Glutamatergic neuron (in vitro differentiated cells): ENCODE measurements around the gene UCP3. TPM values are rescaled to one million over a fixed set of nuclear protein-coding genes. Genes with fewer than 3 reads are reported as not detected.

Source experiments
- DNase-seq: peaks from one replicate; pipeline ENCODE4 v3.0.0; 2022
- H3K27ac Mint-ChIP-seq: one replicate; pipeline ENCODE4 v1.8.0; 2020; ENCODE audit warnings: mild to moderate bottlenecking, mixed read lengths, inconsistent platforms; ENCODE audit not compliant: unreplicated experiment
- H3K27me3 Mint-ChIP-seq: one replicate; pipeline ENCODE4 v1.8.0; 2020; ENCODE audit warnings: mild to moderate bottlenecking, moderate library complexity, mixed read lengths, inconsistent platforms; ENCODE audit not compliant: unreplicated experiment
- H3K36me3 Mint-ChIP-seq: one replicate; pipeline ENCODE4 v1.8.0; 2020; ENCODE audit warnings: mild to moderate bottlenecking, mixed read lengths, inconsistent platforms; ENCODE audit not compliant: unreplicated experiment
- H3K4me1 Mint-ChIP-seq: one replicate; pipeline ENCODE4 v1.8.0; 2020; ENCODE audit warnings: mild to moderate bottlenecking, low read depth, mixed read lengths, inconsistent platforms; ENCODE audit not compliant: unreplicated experiment
- H3K4me3 Mint-ChIP-seq: one replicate; pipeline ENCODE4 v1.8.0; 2020; ENCODE audit warnings: mild to moderate bottlenecking, mixed read lengths, inconsistent platforms; ENCODE audit not compliant: unreplicated experiment
- H3K9me3 Mint-ChIP-seq: one replicate; pipeline ENCODE4 v1.8.0; 2020; ENCODE audit warnings: mild to moderate bottlenecking, moderate library complexity, mixed read lengths, inconsistent platforms; ENCODE audit not compliant: unreplicated experiment
- total RNA-seq: library from RNA; stranded (reverse); fragmentation: NEBNext Ultra II Directional; extraction: Animal tissue kit (Norgen Biotek cat#: 25700); gene quantifications from one replicate; pipeline ENCODE4 v1.2.1, GENCODE V29; 2021; ENCODE audit not compliant: unreplicated experiment
- TF ChIP-seq, protein P1 (sequence below): fragments of 200-600 bp; sonication (generic); IDR thresholded peaks from one replicate; pipeline ENCODE4 v1.5.0; 2021; ENCODE audit not compliant: partially characterized antibody, unreplicated experiment

Gene UCP3
- total RNA-seq, 1 donor from 2014 or later = 7.6 TPM

DNA sequence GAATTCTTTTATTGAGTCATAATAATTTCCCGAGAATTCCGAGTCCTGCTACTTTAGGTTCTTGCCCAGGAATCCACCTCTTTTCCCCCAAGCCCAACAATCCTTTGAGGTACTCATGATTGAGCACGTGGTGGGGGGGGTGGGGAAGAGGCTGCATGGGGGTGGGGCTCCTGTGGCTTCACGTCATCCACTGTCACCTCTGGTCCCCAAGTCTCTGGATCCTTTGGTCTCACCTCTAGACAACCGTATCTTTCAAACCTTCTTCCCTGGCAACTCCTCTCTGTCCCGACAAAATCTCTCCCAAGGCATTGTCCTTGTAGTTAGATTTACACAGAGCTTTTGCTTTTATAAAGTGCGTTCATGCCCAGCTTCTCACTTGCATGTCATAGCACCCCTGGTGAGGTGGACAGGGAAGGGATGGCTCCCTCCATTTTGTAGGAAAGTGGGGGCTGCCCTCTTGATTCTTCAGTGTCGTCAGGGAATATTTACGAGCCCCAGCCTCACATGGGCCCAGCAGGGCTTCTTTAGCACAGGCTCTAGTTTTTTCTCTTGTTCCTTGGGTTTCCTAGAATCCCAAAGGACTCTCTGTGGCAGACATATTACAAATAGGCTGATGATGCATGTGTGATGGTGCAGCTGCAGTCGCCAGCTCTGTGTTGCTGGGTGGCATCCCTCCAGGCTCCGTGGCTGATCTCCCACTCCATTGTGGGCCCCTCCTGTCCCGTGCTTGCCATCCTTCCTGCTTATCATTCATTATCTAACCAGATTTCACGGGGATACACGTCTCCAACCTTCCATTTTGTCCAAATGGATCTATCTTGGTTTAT lies 8.4 kb downstream of the UCP3 start:
- Mint-ChIP-seq H3K36me3 (no peaks in the 10 kb centered on the region), H3K27ac (no peak overlapping the region), H3K4me3 (no peak overlapping the region), H3K4me1 (peaks cover 13% of the 10 kb centered on the region), H3K27me3 (peaks cover 2% of the 10 kb centered on the region), H3K9me3 (peaks cover 3% of the 10 kb centered on the region)
- TF ChIP-seq, protein P1, sequence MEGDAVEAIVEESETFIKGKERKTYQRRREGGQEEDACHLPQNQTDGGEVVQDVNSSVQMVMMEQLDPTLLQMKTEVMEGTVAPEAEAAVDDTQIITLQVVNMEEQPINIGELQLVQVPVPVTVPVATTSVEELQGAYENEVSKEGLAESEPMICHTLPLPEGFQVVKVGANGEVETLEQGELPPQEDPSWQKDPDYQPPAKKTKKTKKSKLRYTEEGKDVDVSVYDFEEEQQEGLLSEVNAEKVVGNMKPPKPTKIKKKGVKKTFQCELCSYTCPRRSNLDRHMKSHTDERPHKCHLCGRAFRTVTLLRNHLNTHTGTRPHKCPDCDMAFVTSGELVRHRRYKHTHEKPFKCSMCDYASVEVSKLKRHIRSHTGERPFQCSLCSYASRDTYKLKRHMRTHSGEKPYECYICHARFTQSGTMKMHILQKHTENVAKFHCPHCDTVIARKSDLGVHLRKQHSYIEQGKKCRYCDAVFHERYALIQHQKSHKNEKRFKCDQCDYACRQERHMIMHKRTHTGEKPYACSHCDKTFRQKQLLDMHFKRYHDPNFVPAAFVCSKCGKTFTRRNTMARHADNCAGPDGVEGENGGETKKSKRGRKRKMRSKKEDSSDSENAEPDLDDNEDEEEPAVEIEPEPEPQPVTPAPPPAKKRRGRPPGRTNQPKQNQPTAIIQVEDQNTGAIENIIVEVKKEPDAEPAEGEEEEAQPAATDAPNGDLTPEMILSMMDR = no peak
- no peak for DNase-seq

DNA sequence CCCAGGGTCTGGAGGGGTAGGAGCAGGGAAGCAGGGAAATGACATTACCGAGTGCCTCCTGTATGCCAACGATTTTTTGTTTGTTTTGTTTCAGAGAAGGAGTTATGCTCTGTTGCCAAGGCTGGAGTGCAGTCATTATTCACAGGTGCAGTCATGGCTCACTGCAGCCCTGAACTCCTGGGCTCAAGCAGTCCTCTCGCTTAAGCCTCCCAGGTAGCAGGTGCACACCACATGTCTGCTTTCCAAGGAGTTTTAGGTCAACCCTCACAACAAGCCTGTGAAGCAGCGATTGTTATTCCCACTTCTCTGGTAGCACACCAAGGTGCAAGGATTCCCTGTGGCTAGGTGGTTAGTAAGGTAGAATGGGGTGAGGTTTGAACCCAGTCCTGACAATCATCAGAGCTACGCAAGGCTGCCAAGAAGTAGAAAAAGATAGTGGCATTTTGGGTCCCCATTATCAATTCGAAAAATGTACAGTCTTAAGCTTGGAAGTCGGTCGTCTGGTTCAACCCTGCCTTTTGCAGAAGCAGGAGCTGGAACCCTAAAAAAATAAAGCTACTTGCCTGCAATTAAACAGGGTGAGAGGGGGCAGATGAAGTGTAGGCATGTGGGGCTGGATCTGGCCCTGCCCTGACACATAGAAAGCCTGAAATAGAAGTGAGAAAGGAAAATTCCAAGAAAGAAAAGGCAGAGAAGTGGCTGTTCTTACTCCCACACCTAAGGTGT lies 9.1 kb downstream of the UCP3 start:
- TF ChIP-seq, protein P1 = no peak
- H3K27ac Mint-ChIP-seq = no peak overlapping the region
- H3K27me3 Mint-ChIP-seq = peaks cover 2% of the 10 kb centered on the region
- H3K4me1 Mint-ChIP-seq = peaks cover 13% of the 10 kb centered on the region
- H3K36me3 Mint-ChIP-seq = no peaks in the 10 kb centered on the region
- no peak for DNase-seq
- H3K9me3 Mint-ChIP-seq = peaks cover 3% of the 10 kb centered on the region
- H3K4me3 Mint-ChIP-seq = no peak overlapping the region

DNA sequence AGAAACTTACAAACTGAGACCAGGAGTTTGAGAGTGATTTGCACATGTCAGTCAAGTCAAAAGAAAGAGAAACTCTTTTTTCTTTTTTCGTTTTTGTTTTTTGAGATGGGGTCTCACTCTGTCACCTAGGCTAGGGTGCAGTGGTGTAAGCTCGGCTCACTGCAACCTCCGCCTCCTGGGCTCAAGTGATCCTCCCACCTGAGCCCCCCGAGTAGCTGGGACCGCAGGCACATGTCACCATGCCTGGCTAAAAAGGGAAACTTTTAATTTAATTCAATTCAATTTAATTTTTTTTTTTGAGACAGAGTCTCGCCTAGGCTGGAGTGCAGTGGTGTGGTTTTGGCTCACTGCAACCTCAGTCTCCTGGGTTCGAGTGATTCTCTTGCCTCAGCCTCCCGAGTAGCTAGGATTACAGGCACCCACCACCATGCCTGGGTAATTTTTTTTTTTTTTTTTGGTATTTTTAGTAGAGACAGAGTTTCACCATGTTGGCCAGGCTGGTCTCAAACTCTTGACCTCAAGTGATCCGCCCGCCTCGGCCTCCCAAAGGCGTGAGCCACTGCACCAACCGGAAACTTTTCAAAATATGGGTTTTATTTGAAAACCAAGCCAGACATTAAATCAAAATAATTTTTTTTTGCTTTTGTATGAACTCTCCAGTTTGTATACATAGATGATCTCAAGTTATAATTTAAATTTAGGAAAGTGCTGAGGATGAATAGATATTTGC lies 9.9 kb downstream of the UCP3 start:
- TF ChIP-seq, protein P1 = no peak
- Mint-ChIP-seq H3K4me1 (peaks cover 13% of the 10 kb centered on the region), H3K36me3 (no peaks in the 10 kb centered on the region)

DNA sequence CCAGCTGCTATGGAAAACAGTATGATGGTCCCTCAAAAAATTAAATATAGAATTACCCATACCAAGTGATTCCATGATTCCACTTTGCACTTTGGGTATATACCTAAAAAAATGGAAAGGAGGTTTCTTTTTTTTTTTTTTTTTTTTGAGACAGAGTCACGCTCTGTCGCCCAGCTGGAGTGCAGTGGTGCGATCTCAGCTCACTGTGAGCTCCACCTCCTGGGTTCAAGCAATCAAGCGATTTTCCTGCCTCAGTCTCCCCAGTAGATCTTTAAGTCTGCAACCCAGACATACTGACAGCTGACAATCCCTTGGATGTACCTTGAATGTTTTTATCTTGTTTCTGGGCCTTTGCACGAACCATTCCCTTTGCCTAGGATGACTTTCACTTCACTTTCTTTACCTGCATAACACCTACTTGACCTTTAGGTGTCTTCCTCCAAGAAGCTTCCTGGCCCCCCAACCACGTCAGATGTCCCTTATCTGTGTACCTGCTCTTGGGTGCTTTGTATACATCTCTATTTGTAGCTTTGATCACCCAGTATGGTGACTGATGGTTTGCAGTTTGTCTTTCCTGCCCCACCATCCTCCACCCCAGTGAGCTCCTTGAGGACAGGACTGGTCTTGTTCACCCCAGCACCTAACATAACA lies 11.6 kb downstream of the UCP3 start:
- Mint-ChIP-seq H3K27ac (no peak overlapping the region), H3K9me3 (peaks cover 3% of the 10 kb centered on the region), H3K4me1 (peaks cover 16% of the 10 kb centered on the region), H3K4me3 (no peak overlapping the region), H3K27me3 (peaks cover 2% of the 10 kb centered on the region), H3K36me3 (no peaks in the 10 kb centered on the region)
- DNase-seq = no peak
- TF ChIP-seq, protein P1 = no peak

More for the DNA sequence above, 9.9 kb downstream of the UCP3 start:
- Mint-ChIP-seq H3K9me3 (peaks cover 3% of the 10 kb centered on the region), H3K27ac (no peak overlapping the region), H3K4me3 (no peak overlapping the region), H3K27me3 (no peaks in the 10 kb centered on the region)
- no peak for DNase-seq
